Right lobe of liver (tissue), 4 donors: ENCODE data around the gene GRIA1.

Source experiments
- POLR2A ChIP-seq: fragments of 450-650 bp; IDR thresholded peaks from one replicate; pipeline ENCODE4 v1.6.1; 2017; ENCODE audit warnings: antibody characterized with exemption, mild to moderate bottlenecking
- TF ChIP-seq, protein P1 (sequence below), 4 donors: fragments of 200-600 bp in 3 of 4; fragments of 450-650 bp in 1 of 4; IDR thresholded peaks; one replicate each; pipeline versions ENCODE4 v1.5.1 to v1.8.0; 2016 to 2022; ENCODE audit warnings: antibody characterized with exemption in 4 of 4, mild to moderate bottlenecking in 2 of 4
- donor health status: DM: no; HTN: no; CAD: no.
- donor health status: DM: no; HTN: no; CAD: no.
- donor health status: DM: no; HTN: yes; CAD: no.

DNA sequence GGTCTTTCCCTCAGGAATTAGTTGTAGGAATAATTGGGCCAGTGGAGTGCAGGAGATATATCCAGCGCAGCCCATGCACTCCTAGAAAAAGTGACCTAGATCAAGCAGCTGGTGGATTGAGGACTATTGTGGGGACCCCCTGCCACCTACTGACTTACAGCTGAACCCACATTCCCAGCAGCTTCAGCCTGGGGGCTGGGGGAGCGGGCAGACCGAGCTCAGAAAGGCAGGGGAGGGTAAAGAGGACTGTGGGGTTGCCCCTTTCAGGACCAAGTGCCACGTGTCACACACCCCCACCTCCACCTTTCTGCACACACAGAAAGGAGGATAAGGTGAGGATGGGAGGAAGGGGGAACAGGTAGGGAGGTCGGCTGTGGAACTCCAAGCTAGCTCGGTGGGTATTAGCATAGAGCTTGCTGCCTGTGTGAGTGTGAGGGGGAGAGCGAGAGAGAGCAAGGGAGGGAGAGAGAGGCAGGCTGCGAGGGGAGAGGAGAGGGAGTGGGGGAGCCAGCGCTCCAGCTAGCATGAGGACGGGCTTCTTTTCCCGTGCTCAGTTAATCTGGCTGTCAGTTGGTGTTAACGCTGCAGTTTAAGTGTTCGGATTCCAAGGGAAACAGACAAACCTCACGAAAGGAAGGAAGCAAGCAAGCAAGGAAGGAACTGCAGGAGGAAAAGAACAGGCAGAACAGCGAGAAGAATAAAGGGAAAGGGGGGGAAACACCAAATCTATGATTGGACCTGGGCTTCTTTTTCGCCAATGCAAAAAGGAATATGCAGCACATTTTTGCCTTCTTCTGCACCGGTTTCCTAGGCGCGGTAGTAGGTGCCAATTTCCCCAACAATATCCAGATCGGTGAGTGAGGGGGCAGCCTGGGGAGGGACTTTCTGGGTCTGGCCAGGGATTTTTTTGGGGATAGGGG, at the start of gene GRIA1:
- no peak for TF ChIP-seq POLR2A
- TF ChIP-seq, protein P1, sequence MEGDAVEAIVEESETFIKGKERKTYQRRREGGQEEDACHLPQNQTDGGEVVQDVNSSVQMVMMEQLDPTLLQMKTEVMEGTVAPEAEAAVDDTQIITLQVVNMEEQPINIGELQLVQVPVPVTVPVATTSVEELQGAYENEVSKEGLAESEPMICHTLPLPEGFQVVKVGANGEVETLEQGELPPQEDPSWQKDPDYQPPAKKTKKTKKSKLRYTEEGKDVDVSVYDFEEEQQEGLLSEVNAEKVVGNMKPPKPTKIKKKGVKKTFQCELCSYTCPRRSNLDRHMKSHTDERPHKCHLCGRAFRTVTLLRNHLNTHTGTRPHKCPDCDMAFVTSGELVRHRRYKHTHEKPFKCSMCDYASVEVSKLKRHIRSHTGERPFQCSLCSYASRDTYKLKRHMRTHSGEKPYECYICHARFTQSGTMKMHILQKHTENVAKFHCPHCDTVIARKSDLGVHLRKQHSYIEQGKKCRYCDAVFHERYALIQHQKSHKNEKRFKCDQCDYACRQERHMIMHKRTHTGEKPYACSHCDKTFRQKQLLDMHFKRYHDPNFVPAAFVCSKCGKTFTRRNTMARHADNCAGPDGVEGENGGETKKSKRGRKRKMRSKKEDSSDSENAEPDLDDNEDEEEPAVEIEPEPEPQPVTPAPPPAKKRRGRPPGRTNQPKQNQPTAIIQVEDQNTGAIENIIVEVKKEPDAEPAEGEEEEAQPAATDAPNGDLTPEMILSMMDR (IDR thresholded peaks at IDR 0.05) = no peak
